GM12872 (cell line): ENCODE data around the gene MYOD1.

ENCODE experiments used
- TF ChIP-seq, protein P1 (sequence below): IDR thresholded peaks from 3 replicates; pipeline ENCODE4 v1.5.1; 2011; ENCODE audit warnings: low read depth, mild to moderate bottlenecking, low read length, moderate library complexity; ENCODE audit not compliant: insufficient read depth

MYOD1 gene

GRCh38 chr11:17687946-17688670, 31.3 kb upstream of the MYOD1 start:
- TF ChIP-seq, protein P1, sequence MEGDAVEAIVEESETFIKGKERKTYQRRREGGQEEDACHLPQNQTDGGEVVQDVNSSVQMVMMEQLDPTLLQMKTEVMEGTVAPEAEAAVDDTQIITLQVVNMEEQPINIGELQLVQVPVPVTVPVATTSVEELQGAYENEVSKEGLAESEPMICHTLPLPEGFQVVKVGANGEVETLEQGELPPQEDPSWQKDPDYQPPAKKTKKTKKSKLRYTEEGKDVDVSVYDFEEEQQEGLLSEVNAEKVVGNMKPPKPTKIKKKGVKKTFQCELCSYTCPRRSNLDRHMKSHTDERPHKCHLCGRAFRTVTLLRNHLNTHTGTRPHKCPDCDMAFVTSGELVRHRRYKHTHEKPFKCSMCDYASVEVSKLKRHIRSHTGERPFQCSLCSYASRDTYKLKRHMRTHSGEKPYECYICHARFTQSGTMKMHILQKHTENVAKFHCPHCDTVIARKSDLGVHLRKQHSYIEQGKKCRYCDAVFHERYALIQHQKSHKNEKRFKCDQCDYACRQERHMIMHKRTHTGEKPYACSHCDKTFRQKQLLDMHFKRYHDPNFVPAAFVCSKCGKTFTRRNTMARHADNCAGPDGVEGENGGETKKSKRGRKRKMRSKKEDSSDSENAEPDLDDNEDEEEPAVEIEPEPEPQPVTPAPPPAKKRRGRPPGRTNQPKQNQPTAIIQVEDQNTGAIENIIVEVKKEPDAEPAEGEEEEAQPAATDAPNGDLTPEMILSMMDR: no peak

- TF ChIP-seq, protein P1: no peak
These were observed 27.8 kb upstream of the MYOD1 start for GRCh38 chr11:17691550-17691949.

GRCh38 chr11:17691976-17692375, 27.4 kb upstream of the MYOD1 start:
- TF ChIP-seq, protein P1: no peak

DNA sequence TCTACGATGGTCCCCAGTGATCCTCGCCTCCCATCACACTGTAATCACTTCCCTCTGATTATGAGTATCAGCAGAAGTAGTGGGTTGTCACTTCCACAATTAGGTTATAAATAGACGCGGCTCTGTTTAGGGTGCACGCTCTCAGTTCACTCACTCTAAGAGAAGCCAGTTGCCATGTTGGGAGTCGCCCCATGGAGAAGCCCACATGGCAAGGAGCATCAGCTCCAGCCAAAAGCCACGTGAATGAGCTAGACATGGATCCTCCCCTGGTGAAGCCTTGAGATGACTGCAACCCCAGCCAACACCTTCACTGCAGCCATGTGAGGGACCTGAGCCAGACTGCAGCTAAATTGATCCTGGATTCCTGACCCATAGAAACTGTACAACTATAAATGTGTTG, 26.4 kb upstream of the MYOD1 start:
- TF ChIP-seq, protein P1: no peak

DNA sequence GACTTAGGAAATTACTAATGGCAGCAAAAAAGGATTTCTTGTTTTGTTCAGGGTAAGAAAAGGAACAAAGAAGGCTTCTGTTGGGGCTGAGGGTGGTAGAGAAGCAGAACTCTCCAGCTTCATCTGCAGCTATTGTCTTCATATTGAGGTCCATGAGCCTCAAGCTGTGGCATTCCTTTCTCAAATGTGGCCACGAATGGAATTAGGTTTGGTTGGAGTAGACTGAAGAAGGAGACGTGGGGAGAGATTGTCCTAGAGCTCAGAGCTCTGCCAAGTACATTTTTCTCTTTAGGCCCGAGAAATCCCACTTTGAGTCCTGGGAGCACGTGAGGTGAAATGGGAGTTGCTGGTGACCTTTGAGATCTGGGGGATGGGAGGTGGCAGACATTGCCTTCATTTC, 25.8 kb upstream of the MYOD1 start:
- TF ChIP-seq, protein P1: no peak

DNA sequence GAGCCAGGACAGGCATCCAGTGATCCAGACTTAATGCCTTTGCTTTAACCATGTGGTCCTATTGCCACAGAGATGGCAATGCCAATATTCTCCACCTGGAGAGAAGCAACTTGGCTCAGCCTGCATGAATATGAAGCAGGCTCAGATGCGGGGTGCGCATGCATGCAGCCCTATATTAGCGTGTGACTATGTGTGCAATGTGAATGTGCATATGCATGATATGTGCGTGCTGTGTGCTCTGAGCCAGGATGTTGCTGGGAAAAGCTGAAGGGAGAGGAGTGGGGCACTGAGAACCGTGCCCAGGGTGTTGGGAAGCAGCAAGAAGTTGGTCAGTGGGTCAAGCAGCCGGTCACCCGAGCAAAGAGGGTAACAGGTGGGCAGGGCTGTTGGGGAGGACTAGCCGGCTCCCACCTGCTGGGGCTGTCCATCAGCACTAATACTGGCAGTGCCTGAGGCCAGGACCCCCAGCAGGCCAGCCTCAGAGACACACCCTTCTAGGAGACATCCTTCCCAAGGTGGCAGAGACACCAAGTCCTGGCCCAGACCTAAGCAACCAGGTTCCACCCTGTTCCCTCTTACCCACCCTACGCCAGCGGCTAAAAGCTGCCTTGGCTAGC, 24.8 kb upstream of the MYOD1 start:
- TF ChIP-seq, protein P1: no peak

- TF ChIP-seq, protein P1: no peak
These were observed 23.6 kb upstream of the MYOD1 start for GRCh38 chr11:17695454-17696441.
